PFSK-1 (cell line): ENCODE results near the gene ETFRF1. TPM values are rescaled to one million over a fixed set of nuclear protein-coding genes. Genes with fewer than 3 reads are reported as not detected.

ENCODE experiments used
- FOXP2 ChIP-seq: optimal IDR thresholded peaks from 2 replicates; pipeline ENCODE3; 2011; ENCODE audit warnings: borderline replicate concordance, control low read depth, inconsistent platforms; ENCODE audit not compliant: insufficient read depth; ENCODE audit errors: extremely low read length, extremely low read depth
- POLR2AphosphoS5 ChIP-seq: IDR thresholded peaks from 2 replicates; pipeline ENCODE4 v1.6.1; 2012; ENCODE audit warnings: low read depth, mild to moderate bottlenecking, control low read depth, low read length, moderate library complexity
- REST ChIP-seq, 2 experiments: IDR thresholded peaks; 2 replicates each; pipeline versions ENCODE4 v1.6.1 to v1.8.0; 2011 to 2012; ENCODE audit warnings: low read depth in 2 of 2, low read length in 2 of 2, control low read depth in 1 of 2, inconsistent platforms in 1 of 2, mild to moderate bottlenecking in 1 of 2, moderate library complexity in 1 of 2; ENCODE audit not compliant: insufficient read depth in 1 of 2
- SIN3A ChIP-seq: IDR thresholded peaks from 2 replicates; pipeline ENCODE4 v1.6.1; 2012; ENCODE audit warnings: mild to moderate bottlenecking, low read length, moderate library complexity, borderline replicate concordance; ENCODE audit not compliant: insufficient read depth
- TAF1 ChIP-seq: IDR thresholded peaks from 2 replicates; pipeline ENCODE4 v1.6.1; 2012; ENCODE audit warnings: low read length, control low read depth, borderline replicate concordance; ENCODE audit not compliant: insufficient read depth
- polyA plus RNA-seq: library from polyadenylated mRNA; unstranded; fragments of >200 nt; gene quantifications from one replicate; pipeline ENCODE4 v1.2.1, GENCODE V29; 2012; ENCODE audit warnings: low read depth, missing spikeins; ENCODE audit not compliant: insufficient read length

The ETFRF1 gene, protein sequence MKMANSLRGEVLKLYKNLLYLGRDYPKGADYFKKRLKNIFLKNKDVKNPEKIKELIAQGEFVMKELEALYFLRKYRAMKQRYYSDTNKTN
- polyA plus RNA-seq = 4.5 TPM

DNA sequence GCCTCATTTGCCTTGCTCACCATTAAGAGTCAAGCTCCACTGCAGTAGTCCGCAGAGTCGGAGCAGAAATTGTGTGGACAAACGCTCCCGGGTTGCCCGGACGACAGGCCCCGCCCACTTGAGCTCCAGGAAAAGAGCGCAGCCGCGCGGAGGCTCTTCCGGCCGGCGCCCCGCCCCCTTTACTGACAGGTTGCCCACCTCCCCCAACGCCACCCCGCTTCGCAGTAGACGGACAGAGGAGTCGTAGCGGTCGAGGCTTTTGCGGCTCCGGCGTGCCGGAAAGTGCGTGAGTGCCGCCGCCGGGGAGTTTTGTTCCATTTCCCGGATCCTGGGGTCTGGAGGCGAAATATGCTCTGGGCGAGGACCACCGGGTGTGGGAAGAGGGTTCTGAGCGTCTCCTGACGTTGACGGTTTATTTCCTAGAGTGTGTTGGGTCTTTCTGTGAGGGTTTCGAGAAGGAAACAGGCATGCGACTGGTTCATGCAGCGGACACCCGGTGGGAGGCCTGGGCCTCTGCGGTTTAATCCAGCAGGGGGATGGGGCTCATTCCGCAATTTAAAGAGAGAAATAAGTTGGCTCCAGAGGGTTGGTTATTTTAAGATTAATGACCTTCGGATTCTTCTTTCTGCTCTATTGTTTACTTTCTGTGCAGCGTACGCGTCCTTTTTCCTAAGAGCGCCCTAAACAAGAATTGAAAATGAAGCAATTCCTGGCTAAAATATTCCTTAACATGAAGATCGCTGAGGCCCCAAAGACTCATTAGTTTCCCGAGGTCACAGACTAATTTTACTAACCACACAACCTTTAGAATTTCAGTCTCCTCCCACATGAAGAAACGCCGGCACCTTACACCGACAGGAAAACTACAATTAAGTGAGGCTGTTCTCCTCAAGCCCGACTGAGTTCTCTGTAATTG lies at the start of gene ETFRF1, which contains the start of gene DNAI7:
TSS of gene ETFRF1 (plus strand) at position 182 of the 916 bp plus-strand sequence. CDS start 8,720 bp downstream, outside the sequence.
TSS of gene DNAI7 (minus strand) at position 105 of the 916 bp plus-strand sequence. CDS start at position 23, 82 bp downstream.
- TF ChIP-seq TAF1 (peak; percentile 85; the same call in 1 of the 2 replicates), FOXP2 (peak; percentile 46), SIN3A (peak; percentile 96; the same call in 1 of the 2 replicates), REST (IDR thresholded peaks at IDR 0.05; ENCODE audit: insufficient read depth in 1 of 2, low read depth in 2 of 2, low read length in 2 of 2) (no peak), POLR2AphosphoS5 (peak; percentile 85)

- TF ChIP-seq POLR2AphosphoS5 (no peak), REST (IDR thresholded peaks at IDR 0.05; ENCODE audit: insufficient read depth in 1 of 2, low read depth in 2 of 2, low read length in 2 of 2) (no peak), FOXP2 (no peak), TAF1 (no peak), SIN3A (no peak)
Measured at GRCh38 chr12:25146686-25147085, 48.4 kb upstream of the ETFRF1 start.

GRCh38 chr12:25151476-25151875 lies 43.6 kb upstream of the ETFRF1 start:
- TF ChIP-seq REST (IDR thresholded peaks at IDR 0.05; ENCODE audit: insufficient read depth in 1 of 2, low read depth in 2 of 2, low read length in 2 of 2) (no peak), SIN3A (no peak)

DNA sequence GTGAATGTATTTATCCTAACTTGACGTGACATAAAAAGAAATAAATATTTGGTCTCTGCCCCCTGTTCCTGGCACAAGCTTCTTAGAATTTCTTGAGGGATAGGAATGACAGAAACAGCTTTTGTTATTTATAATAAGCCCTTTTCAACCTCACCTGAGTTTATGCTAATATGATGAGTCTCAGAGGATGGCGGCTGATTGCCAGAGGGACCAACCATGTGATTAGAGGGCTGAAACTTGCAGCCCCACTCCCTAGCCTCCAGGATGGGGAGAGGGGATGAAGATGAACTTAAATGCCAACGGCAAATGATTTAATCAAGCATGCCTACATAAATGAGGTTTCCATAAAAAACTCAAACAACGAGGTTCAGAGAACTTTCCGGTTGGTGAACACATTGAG lies 43.0 kb upstream of the ETFRF1 start:
- TF ChIP-seq TAF1 = no peak
- TF ChIP-seq SIN3A = no peak
- TF ChIP-seq REST (IDR thresholded peaks at IDR 0.05; ENCODE audit: insufficient read depth in 1 of 2, low read depth in 2 of 2, low read length in 2 of 2) = no peak
- no peak for TF ChIP-seq POLR2AphosphoS5
- no peak for TF ChIP-seq FOXP2
